HG03159 (cell line): ENCODE data around the gene AASDH.
"Not testable (repeated sequence)": the region's sequence is repeated elsewhere in the genome, so short reads cannot be mapped to it uniquely, and the experiment has no call there.

Experiments used
- ATAC-seq: cut with Tn5 transposase; IDR thresholded peaks from one replicate; pipeline ENCODE4 v1.9.1; 2021; ENCODE audit warnings: mild to moderate bottlenecking, moderate library complexity; ENCODE audit not compliant: unreplicated experiment

The AASDH gene

GRCh38 chr4:56391270-56391669 is 4.0 kb upstream of the AASDH start:
- no peak for ATAC-seq

GRCh38 chr4:56389558-56389957 is 2.3 kb upstream of the AASDH start:
- no peak for ATAC-seq

DNA sequence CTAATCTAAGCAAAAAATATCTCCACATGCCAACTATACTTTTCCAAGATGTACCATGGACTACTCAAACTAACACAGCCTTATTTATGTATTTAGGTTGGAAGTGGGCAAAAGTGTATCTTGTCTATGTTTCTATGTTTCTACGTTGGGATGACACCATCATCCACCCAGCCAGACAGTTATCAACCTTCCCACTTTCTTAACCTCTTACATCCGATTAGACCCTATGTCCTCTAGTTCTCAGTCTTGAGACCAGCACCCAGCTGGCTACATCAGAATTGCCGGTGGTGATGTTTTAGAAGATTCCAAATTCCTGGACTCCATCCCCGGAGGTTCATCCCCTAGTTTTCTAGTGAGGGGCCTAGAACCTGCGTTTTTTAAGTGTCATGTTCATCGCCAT is 1.0 kb upstream of the AASDH start:
- ATAC-seq = no peak

GRCh38 chr4:56386091-56386490 is 1.2 kb downstream of the AASDH start:
- ATAC-seq = no peak

DNA sequence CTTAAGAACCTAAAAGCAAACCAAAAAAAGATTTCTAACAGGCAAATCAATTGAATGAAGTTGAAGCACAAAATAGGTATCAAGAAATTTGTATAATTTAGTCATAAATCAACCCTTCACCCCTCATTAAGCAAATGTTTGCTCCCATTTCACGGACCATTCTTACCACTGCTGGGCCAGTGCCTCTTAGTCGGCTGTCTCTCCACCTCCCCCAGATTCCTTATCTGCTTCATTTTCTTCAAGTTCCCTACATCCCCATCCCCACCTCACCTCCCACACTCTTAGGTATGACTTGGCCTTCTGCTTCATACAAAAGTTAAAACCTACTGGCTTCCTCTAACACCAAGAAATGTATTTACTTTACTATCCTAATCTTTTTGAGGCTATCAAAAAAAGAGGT is 11.8 kb downstream of the AASDH start:
- no peak for ATAC-seq

DNA sequence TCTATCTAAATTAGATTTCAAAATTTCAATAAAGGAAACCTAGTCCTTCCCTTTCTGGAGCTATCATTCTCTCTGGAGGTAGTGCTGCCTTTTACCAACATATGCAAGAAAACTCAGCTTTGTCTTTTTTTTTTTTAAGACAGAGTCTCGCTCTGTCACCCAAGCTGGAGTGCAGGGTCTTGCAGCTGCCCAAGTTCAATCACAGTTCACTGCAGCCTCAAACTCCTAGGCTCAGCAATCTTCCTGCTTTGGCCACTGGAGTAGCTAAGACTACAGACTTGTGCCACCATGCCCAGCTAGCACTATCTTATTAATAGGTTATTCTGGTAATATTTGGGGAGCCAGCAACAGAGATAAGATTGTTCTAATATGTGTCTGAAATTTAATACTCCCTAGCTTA is 12.3 kb downstream of the AASDH start:
- no peak for ATAC-seq

GRCh38 chr4:56372774-56373173 is 14.5 kb downstream of the AASDH start:
- no peak for ATAC-seq

DNA sequence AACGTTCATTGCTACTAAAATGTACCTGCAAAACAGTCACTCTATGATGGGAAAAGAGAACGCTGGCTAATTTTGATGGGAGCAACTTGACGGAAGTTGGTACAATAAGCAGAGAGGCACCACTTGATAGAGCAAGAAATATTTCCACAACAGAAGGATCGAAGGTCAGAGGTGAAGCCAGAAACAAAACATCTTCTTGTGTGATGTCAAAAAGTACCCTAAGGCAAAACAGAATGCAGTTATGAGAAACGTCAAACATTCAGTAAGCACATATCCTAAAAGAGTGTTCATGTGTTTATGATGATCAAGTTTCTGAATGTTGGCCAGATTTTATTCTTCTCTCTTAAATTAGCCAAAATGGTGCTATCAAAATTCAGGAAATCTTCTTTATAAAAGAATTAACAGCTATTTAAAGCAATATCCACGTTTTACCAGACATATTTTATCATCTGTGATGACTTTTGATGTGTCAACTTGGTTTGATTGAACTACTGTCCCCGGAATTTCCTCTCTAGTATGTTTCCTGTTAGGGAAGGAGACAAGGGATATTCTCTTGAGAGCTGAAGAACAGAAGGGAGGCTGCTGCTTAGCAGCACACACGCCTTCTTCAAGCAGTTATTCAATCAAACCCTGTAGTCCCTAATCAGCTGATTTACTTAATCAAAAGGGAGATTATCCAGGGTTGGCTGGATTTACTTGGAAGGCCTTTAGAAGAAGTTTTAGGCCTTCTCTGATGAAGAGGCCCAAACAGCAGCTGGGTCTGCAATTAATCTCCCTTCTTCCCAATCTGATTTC is 15.7 kb downstream of the AASDH start:
- no peak for ATAC-seq

GRCh38 chr4:56370377-56370776 is 16.9 kb downstream of the AASDH start:
- ATAC-seq = no peak

GRCh38 chr4:56362981-56363380 is 24.3 kb downstream of the AASDH start:
- not testable (repeated sequence) for ATAC-seq

DNA sequence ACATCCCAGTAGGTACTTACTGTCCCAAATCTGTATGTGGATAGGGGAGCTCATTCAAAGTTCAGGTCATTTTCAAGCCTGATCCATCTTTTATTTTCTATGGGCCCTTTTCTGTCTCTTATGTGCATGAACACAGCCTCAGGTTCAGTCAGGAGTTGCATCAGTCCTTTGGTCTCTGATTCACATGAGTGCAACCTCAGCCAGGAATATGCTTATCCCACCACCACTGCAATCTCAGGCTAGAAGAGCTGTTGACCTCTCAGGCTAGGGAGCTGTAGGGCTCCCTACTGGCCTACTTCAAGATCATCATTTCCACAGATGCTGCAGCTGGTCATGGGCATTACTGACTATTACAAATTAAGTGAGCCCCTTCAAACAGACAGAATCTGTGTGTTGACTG is 27.2 kb downstream of the AASDH start:
- no peak for ATAC-seq

DNA sequence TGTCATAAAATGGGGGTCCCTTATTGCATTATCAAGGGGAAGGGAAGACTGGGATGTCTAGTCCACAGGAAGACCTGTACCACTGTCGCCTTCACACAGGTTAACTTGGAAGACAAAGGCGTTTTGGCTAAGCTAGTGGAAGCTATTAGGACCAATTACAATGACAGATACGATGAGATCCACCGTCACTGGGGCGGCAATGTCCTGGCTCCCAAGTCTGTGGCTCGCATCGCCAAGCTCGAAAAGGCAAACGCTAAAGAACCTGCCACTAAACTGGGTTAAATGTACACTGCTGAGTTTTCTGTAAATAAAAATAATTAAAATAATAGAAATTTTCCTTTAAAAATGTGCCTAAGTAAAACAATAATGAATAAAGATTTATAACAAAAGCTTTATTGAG is 30.6 kb downstream of the AASDH start:
- ATAC-seq = no peak

DNA sequence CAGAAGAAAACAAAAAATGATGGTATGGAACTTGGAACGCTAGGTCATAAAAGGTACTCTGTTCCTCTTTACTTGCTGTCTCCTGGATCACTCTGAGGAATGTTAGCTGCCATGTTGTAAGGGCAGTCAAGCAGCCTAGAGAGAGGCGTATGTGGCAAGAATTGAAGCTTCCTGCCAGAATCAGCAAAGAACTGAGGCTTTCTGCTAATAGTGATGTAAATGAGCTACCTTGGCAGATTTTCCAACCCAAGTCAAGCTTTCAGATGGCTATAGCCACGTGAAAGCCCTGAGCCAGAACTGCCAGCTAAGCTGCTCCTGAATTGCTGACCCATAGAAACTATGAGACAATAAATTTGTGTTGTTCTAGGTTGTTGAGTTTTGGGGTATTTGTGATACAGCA is 38.7 kb downstream of the AASDH start:
- ATAC-seq = no peak

DNA sequence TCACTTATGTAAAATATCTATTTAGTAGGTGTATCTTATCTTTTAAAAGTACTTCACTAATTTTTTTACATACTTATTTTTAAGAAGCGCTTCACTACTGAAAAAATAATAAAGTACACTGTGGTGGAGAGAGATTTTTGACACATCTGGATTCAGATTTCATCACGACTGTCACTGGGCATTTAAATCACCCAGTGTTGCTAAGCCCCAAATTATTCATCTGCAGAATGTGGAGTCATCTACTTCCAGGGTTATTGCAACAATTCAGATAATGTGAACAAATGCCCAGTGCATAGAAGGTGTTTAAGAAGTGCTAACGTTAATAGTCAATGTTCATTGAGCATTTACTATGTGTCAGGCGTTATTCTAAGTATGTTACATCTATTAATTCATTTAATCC is 41.8 kb downstream of the AASDH start:
- ATAC-seq = no peak

GRCh38 chr4:56342746-56343145 is 44.5 kb downstream of the AASDH start:
- no peak for ATAC-seq

- ATAC-seq = no peak
Measured at GRCh38 chr4:56330691-56331090, 56.6 kb downstream of the AASDH start.

DNA sequence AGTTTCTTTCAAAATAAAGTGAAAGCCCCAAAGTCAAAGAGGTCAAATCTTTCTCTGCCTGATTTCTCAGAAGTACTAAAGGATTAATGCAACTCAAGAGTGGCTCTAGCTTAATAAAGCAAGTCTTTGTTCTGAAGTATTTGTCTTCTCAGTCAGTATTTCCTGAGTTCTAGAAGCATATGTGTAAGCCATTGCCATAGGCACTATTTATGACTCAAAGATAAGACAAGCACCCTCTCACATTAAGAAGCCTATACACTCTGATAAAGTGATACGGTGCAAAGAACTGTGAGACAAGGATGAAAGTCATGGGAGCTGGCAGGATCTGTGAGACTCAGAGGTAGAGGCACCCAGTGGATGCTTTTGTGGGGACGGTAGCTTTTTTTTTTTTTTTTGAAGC is 60.9 kb downstream of the AASDH start:
- no peak for ATAC-seq

GRCh38 chr4:56324011-56324610 is 63.2 kb downstream of the AASDH start:
- no peak for ATAC-seq

DNA sequence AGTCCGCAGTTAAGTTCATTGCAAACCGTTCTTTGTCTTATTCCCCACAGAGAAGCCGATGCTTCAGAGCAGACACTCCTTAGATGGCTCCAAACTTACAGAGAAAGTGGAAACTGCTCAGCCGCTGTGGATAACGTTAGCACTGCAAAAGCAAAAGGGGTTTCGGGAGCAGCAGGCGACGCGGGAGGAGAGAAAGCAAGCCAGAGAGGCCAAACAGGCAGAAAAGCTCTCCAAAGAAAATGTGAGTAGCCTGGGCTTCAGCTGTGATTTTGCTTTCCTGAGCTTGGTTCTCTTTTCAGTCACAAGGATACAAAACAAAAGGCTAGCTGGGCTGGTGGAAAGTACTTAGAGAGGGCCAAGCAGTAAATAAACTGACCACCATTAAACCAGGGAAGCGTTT is 64.0 kb downstream of the AASDH start:
- ATAC-seq = no peak

GRCh38 chr4:56321251-56321650 is 66.0 kb downstream of the AASDH start:
- no peak for ATAC-seq

DNA sequence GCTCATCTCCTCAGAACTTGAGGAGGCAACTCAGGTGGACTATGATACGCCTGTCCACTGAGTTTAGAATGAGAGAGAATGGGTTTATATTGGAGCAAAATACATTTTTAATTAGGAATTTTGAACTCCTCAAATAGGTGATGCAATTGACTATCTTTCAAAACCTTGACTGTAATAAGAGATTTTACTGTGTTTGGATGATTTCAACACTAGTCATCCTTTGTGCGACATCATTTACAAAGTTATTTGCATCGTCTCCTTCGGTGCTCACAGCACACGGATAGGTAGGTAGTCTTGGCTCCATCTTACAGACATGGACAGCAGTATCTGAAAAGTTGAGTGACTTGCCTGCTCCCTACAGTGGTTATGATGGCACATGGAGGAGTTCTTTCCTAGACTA is 67.0 kb downstream of the AASDH start:
- no peak for ATAC-seq

DNA sequence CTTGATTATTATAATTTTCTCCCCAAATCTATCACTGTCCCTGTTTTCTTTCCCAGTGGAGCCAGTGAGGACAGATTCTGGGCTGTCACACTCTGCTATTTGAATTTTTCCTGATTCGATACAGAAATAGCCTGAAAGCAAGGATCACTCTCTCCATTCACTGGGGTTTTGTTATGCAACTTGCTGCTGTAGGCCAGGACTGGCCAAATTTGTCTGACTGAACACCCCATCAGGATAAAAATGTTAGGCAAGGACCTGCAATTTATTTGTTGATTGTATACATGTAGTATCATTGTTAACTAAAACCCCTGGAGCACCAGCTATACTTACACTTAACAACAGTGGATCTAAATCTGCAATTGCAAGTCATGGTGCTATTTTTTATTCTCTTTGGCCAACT is 68.7 kb downstream of the AASDH start:
- ATAC-seq = no peak

- ATAC-seq = no peak
Measured at GRCh38 chr4:56317749-56318148, 69.5 kb downstream of the AASDH start.
